ENCODE results near the gene TTC27.

GRCh38 chr2:32852856-32853255 lies 225.0 kb downstream of the TTC27 start:
- no peak for TF ChIP-seq CTCF (IDR thresholded peaks at IDR 0.05)
- no peak for TF ChIP-seq POLR2AphosphoS5 (IDR thresholded peaks at IDR 0.05)
- TF ChIP-seq POLR2A (IDR thresholded peaks at IDR 0.05) = no peak
